SK-N-MC (cell line): ENCODE data around the gene RASL11A.
"Not testable (repeated sequence)": the region's sequence is repeated elsewhere in the genome, so short reads cannot be mapped to it uniquely, and the experiment has no call there.

Experiments used
- EZH2 ChIP-seq: fragments of 200-600 bp; sonication (generic); IDR thresholded peaks from one replicate; pipeline ENCODE4 v1.6.1; 2017; ENCODE audit warnings: antibody characterized with exemption
- POLR2AphosphoS5 ChIP-seq: IDR thresholded peaks from 2 replicates; pipeline ENCODE4 v1.6.1; 2012; ENCODE audit warnings: mild to moderate bottlenecking, low read depth, low read length, borderline replicate concordance

DNA sequence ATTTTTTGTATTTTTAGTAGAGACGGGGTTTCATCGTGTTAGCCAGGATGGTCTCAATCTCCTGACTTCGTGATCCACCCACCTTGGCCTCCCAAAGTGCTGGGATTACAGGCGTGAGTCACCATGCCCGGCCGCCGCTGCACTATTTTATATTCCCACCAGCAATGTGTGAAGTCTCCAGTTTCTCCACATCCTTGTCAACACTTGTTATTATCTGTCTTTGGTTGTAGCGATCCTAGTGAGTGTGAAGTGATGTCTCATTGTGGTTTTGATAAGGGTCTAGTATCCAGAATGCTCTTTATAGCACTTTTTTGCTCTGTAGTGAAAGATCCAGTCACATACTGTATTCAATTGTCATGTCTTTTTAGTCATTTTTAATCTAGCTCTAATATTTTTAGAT lies 21.3 kb downstream of the RASL11A start:
- TF ChIP-seq EZH2, POLR2AphosphoS5: not testable (repeated sequence)
